HG03196 (cell line): ENCODE measurements around the gene FXN.
"Not testable (repeated sequence)": the region's sequence is repeated elsewhere in the genome, so short reads cannot be mapped to it uniquely, and the experiment has no call there.

Source experiments
- ATAC-seq: cut with Tn5 transposase; IDR thresholded peaks from one replicate; pipeline ENCODE4 v1.9.1; 2021; ENCODE audit not compliant: unreplicated experiment

FXN gene

GRCh38 chr9:69023650-69024049, 11.9 kb upstream of the FXN start:
- no peak for ATAC-seq

GRCh38 chr9:69027355-69028097, 8.0 kb upstream of the FXN start:
- ATAC-seq = no peak

- no peak for ATAC-seq
These were observed 6.8 kb upstream of the FXN start for GRCh38 chr9:69028754-69029153.

GRCh38 chr9:69029535-69029934, 6.0 kb upstream of the FXN start:
- ATAC-seq = no peak

- ATAC-seq = no peak
These were observed 4.5 kb upstream of the FXN start for GRCh38 chr9:69030851-69031645.

GRCh38 chr9:69034071-69034470, 1.5 kb upstream of the FXN start:
- ATAC-seq = no peak

- ATAC-seq = no peak
These were observed 757 bp downstream of the FXN start for GRCh38 chr9:69036309-69036708.

- ATAC-seq = no peak
These were observed 1.2 kb downstream of the FXN start for GRCh38 chr9:69036799-69037198.

GRCh38 chr9:69040646-69041045, 5.1 kb downstream of the FXN start:
- no peak for ATAC-seq

- ATAC-seq = no peak
These were observed 9.0 kb downstream of the FXN start for GRCh38 chr9:69044240-69045219.

GRCh38 chr9:69045821-69046220, 10.3 kb downstream of the FXN start:
- ATAC-seq = no peak

- ATAC-seq = no peak
These were observed 11.2 kb downstream of the FXN start for GRCh38 chr9:69046723-69047122.

- ATAC-seq = no peak
These were observed 11.8 kb downstream of the FXN start for GRCh38 chr9:69047371-69047770.

GRCh38 chr9:69049094-69049493, 13.5 kb downstream of the FXN start:
- ATAC-seq = no peak

GRCh38 chr9:69050936-69051335, 15.4 kb downstream of the FXN start:
- ATAC-seq = not testable (repeated sequence)

GRCh38 chr9:69054989-69055388, 19.4 kb downstream of the FXN start:
- no peak for ATAC-seq

- no peak for ATAC-seq
These were observed 20.8 kb downstream of the FXN start for GRCh38 chr9:69056191-69056815.

- no peak for ATAC-seq
These were observed 22.5 kb downstream of the FXN start for GRCh38 chr9:69058101-69058500.

GRCh38 chr9:69060766-69061165, 25.2 kb downstream of the FXN start:
- ATAC-seq = no peak

GRCh38 chr9:69062195-69062594, 26.6 kb downstream of the FXN start:
- ATAC-seq = no peak

- ATAC-seq = no peak
These were observed 28.3 kb downstream of the FXN start for GRCh38 chr9:69063839-69064238.
